Sigmoid colon (tissue), 7 donors: ENCODE data around the gene PCDHA8. TPM values are rescaled to one million over a fixed set of nuclear protein-coding genes. Genes with fewer than 3 reads are reported as not detected.

ENCODE experiments used
- DNase-seq: peaks from one replicate; pipeline ENCODE4 v3.0.0-alpha.2; 2019
- H3K27ac ChIP-seq, 4 donors: fragments of 200-600 bp; sonication (generic); one replicate each; pipeline ENCODE4 v1.5.1; 2016 to 2019; ENCODE audit warnings: mild to moderate bottlenecking in 1 of 4
- H3K27me3 ChIP-seq, 3 donors: fragments of 200-600 bp; sonication (generic); one replicate each; pipeline ENCODE4 v1.5.1; 2019; ENCODE audit warnings: mild to moderate bottlenecking in 1 of 3
- H3K36me3 ChIP-seq, 4 donors: fragments of 200-600 bp; sonication (generic); one replicate each; pipeline ENCODE4 v1.5.1; 2016 to 2019
- H3K4me1 ChIP-seq, 4 donors: fragments of 200-600 bp; sonication (generic); one replicate each; pipeline ENCODE4 v1.5.1; 2017 to 2019
- H3K4me3 ChIP-seq, 4 donors: fragments of 200-600 bp; sonication (generic); one replicate each; pipeline ENCODE4 v1.5.1; 2017 to 2019; ENCODE audit warnings: mild to moderate bottlenecking in 2 of 4, moderate library complexity in 1 of 4
- H3K9me3 ChIP-seq, 4 donors: fragments of 200-600 bp in 3 of 4; sonication (generic) in 3 of 4; one replicate each; pipeline versions ENCODE4 v1.5.1 to v1.6.1; 2013 to 2019
- CTCF ChIP-seq, 4 experiments: fragments of 450-650 bp in 3 of 4; fragments of 200-600 bp in 1 of 4; IDR thresholded peaks; one replicate each; pipeline ENCODE4 v1.5.1; 2016 to 2019; ENCODE audit warnings: antibody characterized with exemption in 4 of 4, mild to moderate bottlenecking in 3 of 4, moderate library complexity in 2 of 4
- EP300 ChIP-seq, 4 donors: sonication (generic); formaldehyde crosslinking; IDR thresholded peaks; one replicate each; pipeline ENCODE4 v1.6.1; 2017; ENCODE audit warnings: antibody characterized with exemption in 4 of 4
- POLR2A ChIP-seq, 2 donors: fragments of 450-650 bp; IDR thresholded peaks; one replicate each; pipeline ENCODE4 v1.6.1; 2016; ENCODE audit warnings: antibody characterized with exemption in 2 of 2, mild to moderate bottlenecking in 2 of 2, moderate library complexity in 2 of 2
- POLR2AphosphoS5 ChIP-seq, 4 donors: sonication (generic); formaldehyde crosslinking; IDR thresholded peaks; one replicate each; pipeline ENCODE4 v1.6.1; 2017; ENCODE audit warnings: antibody characterized with exemption in 4 of 4
- WGBS, 2 donors: extraction: QIAGEN DNeasy Blood & Tissue Kit; methylation state at CpG; one replicate each; pipeline ENCODE4 v1.1.7; 2013; 5-methylcytosine and 5-hydroxymethylcytosine counted together
- intact Hi-C: fragments of 100-400 bp; cut with DNase I; formaldehyde crosslinking; loops from one replicate; pipeline ENCODE4 v1.15.1; 2023
- polyA plus RNA-seq, 3 donors: library from polyadenylated mRNA; stranded (reverse); fragments of 200-250 nt; gene quantifications; one replicate each; pipeline ENCODE4 v1.2.3, GENCODE V29; 2013
- total RNA-seq, 4 donors: library from RNA; depleted of rRNA; stranded (reverse); fragments of >200 nt; gene quantifications; one replicate each; pipeline ENCODE4 v1.1.0, GENCODE V29; 2016
- donor health status: healthy with polysubstance abuse.
- donor health status: Bipolar disorder and iron deficiency.
- donor health status: healthy.

The PCDHA8 gene
- total and polyA plus RNA-seq, 7 donors = 0.49 TPM; not detected in 6

GRCh38 chr5:140855772-140856674, 15.0 kb downstream of the PCDHA8 start, which contains the start of gene PCDHA10:
TSS of gene PCDHA10 (plus strand) at chr5:140855897. CDS start at chr5:140856049, 152 bp downstream.
- H3K4me3 ChIP-seq = peak within 1 kb of the TSS in 3 of 4 donors; percentile 8 to 27 (median 21)
- intact Hi-C loops = loop anchor here (5.0 kb wide), 1 partner anchor 186 kb away; no protein-coding TSS in a partner anchor
- peaks cover 0 to 65% (median 0%) of the 10 kb centered on the region in 3 donors for H3K27me3 ChIP-seq
- TF ChIP-seq POLR2AphosphoS5 (IDR thresholded peaks at IDR 0.05) (no peak), POLR2A (IDR thresholded peaks at IDR 0.05) (no peak), EP300 (IDR thresholded peaks at IDR 0.05) (no peak), CTCF (IDR thresholded peaks at IDR 0.05) (no peak)
- DNase-seq = no peak
- H3K27ac ChIP-seq = no peak within 1 kb of the TSS
- no peaks in the 10 kb centered on the region for H3K36me3 ChIP-seq
- H3K4me1 ChIP-seq = no peaks in the 10 kb centered on the region
- 33 to 60% methylated on average over 44 of the region's 44 CpGs for WGBS, 2 donors
- H3K9me3 ChIP-seq = peaks cover 3 to 21% (median 15%) of the 10 kb centered on the region in 4 donors

- DNase-seq = no peak
- no peaks in the 10 kb centered on the region for H3K36me3 ChIP-seq
- intact Hi-C loops = loop anchor here (5.0 kb wide), 1 partner anchor 185 kb away; no protein-coding TSS in a partner anchor
- H3K9me3 ChIP-seq = peaks cover 8 to 26% (median 17%) of the 10 kb centered on the region in 4 donors
- peaks cover 0 to 71% (median 0%) of the 10 kb centered on the region in 3 donors for H3K27me3 ChIP-seq
- 65 to 84% methylated on average over 94 of the region's 94 CpGs for WGBS, 2 donors
- no peak overlapping the region for H3K27ac ChIP-seq
- H3K4me1 ChIP-seq = no peaks in the 10 kb centered on the region
- TF ChIP-seq POLR2AphosphoS5 (IDR thresholded peaks at IDR 0.05) (no peak), CTCF (IDR thresholded peaks at IDR 0.05) (no peak), EP300 (IDR thresholded peaks at IDR 0.05) (no peak), POLR2A (IDR thresholded peaks at IDR 0.05) (no peak)
- H3K4me3 ChIP-seq = no peak overlapping the region
These were observed 16.4 kb downstream of the PCDHA8 start for GRCh38 chr5:140857177-140857986.

GRCh38 chr5:140857987-140858240, 16.9 kb downstream of the PCDHA8 start:
- DNase-seq = no peak
- H3K36me3 ChIP-seq = no peaks in the 10 kb centered on the region
- H3K4me3 ChIP-seq = no peak overlapping the region
- H3K9me3 ChIP-seq = peaks cover 14 to 28% (median 21%) of the 10 kb centered on the region in 4 donors
- intact Hi-C loops = loop anchor here (5.0 kb wide), 1 partner anchor 184 kb away; no protein-coding TSS in a partner anchor
- TF ChIP-seq POLR2A (IDR thresholded peaks at IDR 0.05) (no peak), EP300 (IDR thresholded peaks at IDR 0.05) (no peak), POLR2AphosphoS5 (IDR thresholded peaks at IDR 0.05) (no peak), CTCF (IDR thresholded peaks at IDR 0.05) (no peak)
- no peaks in the 10 kb centered on the region for H3K4me1 ChIP-seq
- 68 to 84% methylated on average over 22 of the region's 22 CpGs for WGBS, 2 donors
- no peak overlapping the region for H3K27ac ChIP-seq
- peaks cover 0 to 71% (median 1%) of the 10 kb centered on the region in 3 donors for H3K27me3 ChIP-seq

GRCh38 chr5:140862441-140863295, 21.7 kb downstream of the PCDHA8 start:
- no peak for TF ChIP-seq CTCF (IDR thresholded peaks at IDR 0.05)
- no peak for TF ChIP-seq POLR2AphosphoS5 (IDR thresholded peaks at IDR 0.05)
- no peak for TF ChIP-seq POLR2A (IDR thresholded peaks at IDR 0.05)
- no peak for TF ChIP-seq EP300 (IDR thresholded peaks at IDR 0.05)
- WGBS, 2 donors = 54 to 79% methylated on average over 76 of the region's 76 CpGs
- Histone ChIP-seq H3K27me3 (peaks cover 0 to 45% (median 5%) of the 10 kb centered on the region in 3 donors), H3K36me3 (no peaks in the 10 kb centered on the region), H3K9me3 (peaks cover 11 to 17% (median 15%) of the 10 kb centered on the region in 4 donors), H3K4me1 (no peaks in the 10 kb centered on the region), H3K4me3 (no peak overlapping the region), H3K27ac (no peak overlapping the region)
- DNase-seq = no peak
- intact Hi-C loops = no loop called here
